Esophagus muscularis mucosa (tissue), 4 donors: ENCODE results near the gene PRRC2B.

ENCODE experiments used
- EP300 ChIP-seq: sonication (generic); formaldehyde crosslinking; IDR thresholded peaks from one replicate; pipeline ENCODE4 v1.6.1; 2017; ENCODE audit warnings: antibody characterized with exemption
- POLR2A ChIP-seq: fragments of 450-650 bp; IDR thresholded peaks from one replicate; pipeline ENCODE4 v1.6.1; 2017; ENCODE audit warnings: antibody characterized with exemption, moderate library complexity, mild to moderate bottlenecking, low read depth
- POLR2AphosphoS5 ChIP-seq, 2 donors: sonication (generic); formaldehyde crosslinking; IDR thresholded peaks; one replicate each; pipeline ENCODE4 v1.6.1; 2017; ENCODE audit warnings: antibody characterized with exemption in 2 of 2
- TF ChIP-seq, protein P1 (sequence below), 3 experiments: fragments of 200-600 bp in 2 of 3; fragments of 450-650 bp in 1 of 3; sonication (generic) in 2 of 3; IDR thresholded peaks; one replicate each; pipeline ENCODE4 v1.5.1; 2017 to 2019; ENCODE audit warnings: antibody characterized with exemption in 3 of 3, mild to moderate bottlenecking in 2 of 3, moderate library complexity in 1 of 3

DNA sequence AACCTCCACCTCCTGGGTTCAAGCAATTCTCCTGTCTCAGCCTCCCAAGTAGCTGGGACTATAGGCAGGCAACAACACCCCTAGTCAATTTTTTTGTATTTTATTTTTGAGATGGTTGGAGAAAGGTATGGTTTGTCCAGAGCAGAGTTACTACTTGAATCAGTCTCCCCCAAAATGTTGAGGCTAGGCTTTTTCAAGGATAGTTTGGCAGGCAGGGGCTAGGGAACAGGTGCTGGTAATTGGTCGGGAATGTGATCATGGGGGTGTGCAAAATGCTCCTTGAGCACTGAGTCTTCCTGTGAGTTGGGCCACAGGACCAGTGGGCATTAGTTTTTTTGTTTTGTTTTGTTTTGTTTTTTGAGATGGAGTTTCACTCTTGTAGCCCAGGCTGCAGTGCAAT lies 28.3 kb upstream of the PRRC2B start:
- TF ChIP-seq, protein P1, sequence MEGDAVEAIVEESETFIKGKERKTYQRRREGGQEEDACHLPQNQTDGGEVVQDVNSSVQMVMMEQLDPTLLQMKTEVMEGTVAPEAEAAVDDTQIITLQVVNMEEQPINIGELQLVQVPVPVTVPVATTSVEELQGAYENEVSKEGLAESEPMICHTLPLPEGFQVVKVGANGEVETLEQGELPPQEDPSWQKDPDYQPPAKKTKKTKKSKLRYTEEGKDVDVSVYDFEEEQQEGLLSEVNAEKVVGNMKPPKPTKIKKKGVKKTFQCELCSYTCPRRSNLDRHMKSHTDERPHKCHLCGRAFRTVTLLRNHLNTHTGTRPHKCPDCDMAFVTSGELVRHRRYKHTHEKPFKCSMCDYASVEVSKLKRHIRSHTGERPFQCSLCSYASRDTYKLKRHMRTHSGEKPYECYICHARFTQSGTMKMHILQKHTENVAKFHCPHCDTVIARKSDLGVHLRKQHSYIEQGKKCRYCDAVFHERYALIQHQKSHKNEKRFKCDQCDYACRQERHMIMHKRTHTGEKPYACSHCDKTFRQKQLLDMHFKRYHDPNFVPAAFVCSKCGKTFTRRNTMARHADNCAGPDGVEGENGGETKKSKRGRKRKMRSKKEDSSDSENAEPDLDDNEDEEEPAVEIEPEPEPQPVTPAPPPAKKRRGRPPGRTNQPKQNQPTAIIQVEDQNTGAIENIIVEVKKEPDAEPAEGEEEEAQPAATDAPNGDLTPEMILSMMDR (IDR thresholded peaks at IDR 0.05) = no peak
- no peak for TF ChIP-seq POLR2AphosphoS5 (IDR thresholded peaks at IDR 0.05)
- no peak for TF ChIP-seq POLR2A
- TF ChIP-seq EP300 = no peak
